ENCODE data around the gene OR2AE1.

Gene OR2AE1

DNA sequence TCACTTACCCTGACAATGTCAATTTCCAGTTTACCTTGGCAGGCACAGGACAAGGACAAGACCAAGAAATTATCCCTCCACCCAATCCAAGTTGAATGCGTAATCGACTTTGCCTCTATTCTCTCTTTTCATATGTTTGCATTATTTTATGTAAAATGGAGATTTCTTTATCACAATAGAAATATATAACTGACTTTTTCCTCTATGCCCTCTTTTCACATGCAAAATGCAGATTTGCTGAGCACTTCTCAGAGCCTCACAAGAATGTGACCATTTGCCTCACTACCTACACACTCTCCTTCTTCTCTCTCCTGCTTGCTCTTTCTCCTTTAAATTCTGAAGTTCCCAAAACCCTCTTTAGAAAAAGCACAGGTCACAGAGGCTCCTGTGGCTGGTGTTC, 33.9 kb downstream of the OR2AE1 start:
- H2AFZ ChIP-seq (ENCODE audit: low read depth, low read length, severe bottlenecking), result no peak overlapping the region
- H3K4me3 ChIP-seq (ENCODE audit: insufficient read depth, low read length, poor library complexity, severe bottlenecking), result no peak overlapping the region
- no peaks in the 10 kb centered on the region; the same call in 1 of the 2 replicates for H3K27me3 ChIP-seq (ENCODE audit: low read length)
- no peaks in the 10 kb centered on the region for H3F3A ChIP-seq (ENCODE audit: insufficient read depth)
- H3K36me3 ChIP-seq (ENCODE audit: low read length), result no peaks in the 10 kb centered on the region
- no peaks in the 10 kb centered on the region for H3K9me3 ChIP-seq (ENCODE audit: insufficient read depth, low read length)
- no peak overlapping the region for H3K4me2 ChIP-seq (ENCODE audit: low read depth, low read length, poor library complexity, severe bottlenecking)
- H3K9me2 ChIP-seq (replicated peaks; ENCODE audit: insufficient read depth, low read length), result no peaks in the 10 kb centered on the region
- no peaks in the 10 kb centered on the region for H4K20me1 ChIP-seq (ENCODE audit: low read depth, low read length)
- H3K27ac ChIP-seq (ENCODE audit: low read depth, low read length), result no peak overlapping the region
- TF ChIP-seq, protein P1, sequence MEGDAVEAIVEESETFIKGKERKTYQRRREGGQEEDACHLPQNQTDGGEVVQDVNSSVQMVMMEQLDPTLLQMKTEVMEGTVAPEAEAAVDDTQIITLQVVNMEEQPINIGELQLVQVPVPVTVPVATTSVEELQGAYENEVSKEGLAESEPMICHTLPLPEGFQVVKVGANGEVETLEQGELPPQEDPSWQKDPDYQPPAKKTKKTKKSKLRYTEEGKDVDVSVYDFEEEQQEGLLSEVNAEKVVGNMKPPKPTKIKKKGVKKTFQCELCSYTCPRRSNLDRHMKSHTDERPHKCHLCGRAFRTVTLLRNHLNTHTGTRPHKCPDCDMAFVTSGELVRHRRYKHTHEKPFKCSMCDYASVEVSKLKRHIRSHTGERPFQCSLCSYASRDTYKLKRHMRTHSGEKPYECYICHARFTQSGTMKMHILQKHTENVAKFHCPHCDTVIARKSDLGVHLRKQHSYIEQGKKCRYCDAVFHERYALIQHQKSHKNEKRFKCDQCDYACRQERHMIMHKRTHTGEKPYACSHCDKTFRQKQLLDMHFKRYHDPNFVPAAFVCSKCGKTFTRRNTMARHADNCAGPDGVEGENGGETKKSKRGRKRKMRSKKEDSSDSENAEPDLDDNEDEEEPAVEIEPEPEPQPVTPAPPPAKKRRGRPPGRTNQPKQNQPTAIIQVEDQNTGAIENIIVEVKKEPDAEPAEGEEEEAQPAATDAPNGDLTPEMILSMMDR (IDR thresholded peaks at IDR 0.05; ENCODE audit: insufficient read depth, low read length, poor library complexity, severe bottlenecking), result no peak
- no peak for TF ChIP-seq EZH2phosphoT487 (conservative IDR thresholded peaks at IDR 0.05; ENCODE audit: low read length)
- H3K9ac ChIP-seq (ENCODE audit: low read length), result no peak overlapping the region
- H3K79me2 ChIP-seq (ENCODE audit: insufficient read depth, low read length), result no peaks in the 10 kb centered on the region

GRCh38 chr7:99840136-99840869, 36.5 kb downstream of the OR2AE1 start:
- no peak overlapping the region for H3K27ac ChIP-seq (ENCODE audit: low read depth, low read length)
- H3K9me3 ChIP-seq (ENCODE audit: insufficient read depth, low read length), result no peaks in the 10 kb centered on the region
- H3K36me3 ChIP-seq (ENCODE audit: low read length), result no peaks in the 10 kb centered on the region
- no peaks in the 10 kb centered on the region for H3K79me2 ChIP-seq (ENCODE audit: insufficient read depth, low read length)
- H3K4me2 ChIP-seq (ENCODE audit: low read depth, low read length, poor library complexity, severe bottlenecking), result no peak overlapping the region
- no peaks in the 10 kb centered on the region for H3F3A ChIP-seq (ENCODE audit: insufficient read depth)
- no peaks in the 10 kb centered on the region for H4K20me1 ChIP-seq (ENCODE audit: low read depth, low read length)
- no peak overlapping the region for H3K9ac ChIP-seq (ENCODE audit: low read length)
- no peak overlapping the region for H2AFZ ChIP-seq (ENCODE audit: low read depth, low read length, severe bottlenecking)
- H3K27me3 ChIP-seq (ENCODE audit: low read length), result no peaks in the 10 kb centered on the region; the same call in 1 of the 2 replicates
- no peak overlapping the region for H3K4me3 ChIP-seq (ENCODE audit: insufficient read depth, low read length, poor library complexity, severe bottlenecking)
- no peaks in the 10 kb centered on the region for H3K9me2 ChIP-seq (replicated peaks; ENCODE audit: insufficient read depth, low read length)
- TF ChIP-seq EZH2phosphoT487 (conservative IDR thresholded peaks at IDR 0.05; ENCODE audit: low read length), result no peak
- TF ChIP-seq, protein P1 (IDR thresholded peaks at IDR 0.05; ENCODE audit: insufficient read depth, low read length, poor library complexity, severe bottlenecking), result no peak

DNA sequence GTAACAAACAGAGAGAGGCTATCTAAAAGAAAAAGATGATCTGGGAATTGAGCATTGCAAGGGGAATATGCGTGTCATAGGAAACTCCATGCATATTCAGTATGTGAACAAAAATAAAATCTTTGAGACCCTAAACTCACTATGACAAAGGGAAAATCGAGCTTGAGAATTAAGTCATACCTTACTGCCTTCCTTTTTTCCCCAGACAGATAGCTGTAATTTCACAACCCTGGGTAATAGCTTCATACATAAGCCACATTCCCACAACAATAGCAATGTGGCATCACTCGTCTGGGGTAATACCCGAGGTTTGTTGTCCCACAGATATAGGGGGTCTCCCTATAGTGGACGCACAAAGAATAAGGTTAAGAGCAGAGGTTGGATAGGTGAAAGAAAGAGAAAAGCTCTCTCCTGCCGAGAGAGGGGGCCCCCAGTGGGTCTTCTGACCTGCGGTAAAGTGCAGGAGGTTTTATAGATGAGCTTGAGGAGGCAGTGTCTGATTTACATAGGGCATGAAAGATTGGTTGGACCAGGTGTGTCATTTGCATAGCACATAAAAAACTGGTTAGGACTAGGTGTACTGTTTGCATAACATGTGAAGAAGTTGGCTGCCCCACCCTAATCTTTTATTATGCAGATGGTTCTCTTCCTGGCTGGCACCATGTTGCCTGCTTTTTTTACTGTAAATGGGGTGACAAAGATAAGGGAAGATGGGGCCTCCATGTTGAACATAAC, 37.4 kb downstream of the OR2AE1 start:
- Histone ChIP-seq H3K4me3 (ENCODE audit: insufficient read depth, low read length, poor library complexity, severe bottlenecking) (no peak overlapping the region), H3K9me2 (replicated peaks; ENCODE audit: insufficient read depth, low read length) (no peaks in the 10 kb centered on the region), H3K9ac (ENCODE audit: low read length) (no peak overlapping the region), H3K9me3 (ENCODE audit: insufficient read depth, low read length) (no peaks in the 10 kb centered on the region), H3K4me2 (ENCODE audit: low read depth, low read length, poor library complexity, severe bottlenecking) (no peak overlapping the region), H4K20me1 (ENCODE audit: low read depth, low read length) (no peaks in the 10 kb centered on the region), H3F3A (ENCODE audit: insufficient read depth) (no peaks in the 10 kb centered on the region), H3K36me3 (ENCODE audit: low read length) (no peaks in the 10 kb centered on the region), H3K27me3 (ENCODE audit: low read length) (no peaks in the 10 kb centered on the region; the same call in 1 of the 2 replicates), H3K27ac (ENCODE audit: low read depth, low read length) (no peak overlapping the region), H2AFZ (ENCODE audit: low read depth, low read length, severe bottlenecking) (no peak overlapping the region), H3K79me2 (ENCODE audit: insufficient read depth, low read length) (no peaks in the 10 kb centered on the region)
- TF ChIP-seq, protein P1 (IDR thresholded peaks at IDR 0.05; ENCODE audit: insufficient read depth, low read length, poor library complexity, severe bottlenecking), result no peak
- TF ChIP-seq EZH2phosphoT487 (conservative IDR thresholded peaks at IDR 0.05; ENCODE audit: low read length), result no peak
